Mucosa of rectum (tissue), 2 donors: Measurements from ENCODE around the gene ARHGEF40.
"Not testable (repeated sequence)": the region's sequence is repeated elsewhere in the genome, so short reads cannot be mapped to it uniquely, and the experiment has no call there.

Source experiments
- H3K27ac ChIP-seq, 2 donors: one replicate each; pipeline ENCODE4 v1.7.0; 2013; ENCODE audit warnings: inconsistent platforms in 2 of 2, low read depth in 2 of 2, low read length in 2 of 2
- H3K27me3 ChIP-seq, 2 donors: one replicate each; pipeline ENCODE4 v1.7.0; 2013; ENCODE audit warnings: low read length in 2 of 2; ENCODE audit not compliant: control insufficient read depth in 2 of 2, insufficient read depth in 2 of 2
- H3K36me3 ChIP-seq, 2 donors: one replicate each; pipeline ENCODE4 v1.7.0; 2013; ENCODE audit warnings: low read length in 2 of 2; ENCODE audit not compliant: control insufficient read depth in 2 of 2, insufficient read depth in 2 of 2
- H3K4me1 ChIP-seq, 2 donors: one replicate each; pipeline ENCODE4 v1.7.0; 2013; ENCODE audit warnings: low read length in 2 of 2, mild to moderate bottlenecking in 1 of 2; ENCODE audit not compliant: control insufficient read depth in 2 of 2, insufficient read depth in 2 of 2
- H3K4me3 ChIP-seq, 2 donors: one replicate each; pipeline ENCODE4 v1.7.0; 2013; ENCODE audit warnings: low read length in 2 of 2
- H3K9ac ChIP-seq, 2 donors: one replicate each; pipeline ENCODE4 v1.7.0; 2013; ENCODE audit warnings: low read length in 2 of 2, low read depth in 1 of 2, mild to moderate bottlenecking in 1 of 2
- H3K9me3 ChIP-seq, 2 donors: one replicate each; pipeline ENCODE4 v1.7.0; 2013; ENCODE audit warnings: low read length in 2 of 2; ENCODE audit not compliant: control insufficient read depth in 2 of 2
- donor health status: healthy.
- donor health status: Normal muscosa, but diverticular disease.

The ARHGEF40 gene

GRCh38 chr14:21040370-21040925 lies 29.7 kb upstream of the ARHGEF40 start:
- Histone ChIP-seq H3K27ac (no peak overlapping the region), H3K4me1 (peaks cover 25 to 34% of the 10 kb centered on the region in 2 donors), H3K4me3 (no peak overlapping the region), H3K9ac (no peak overlapping the region), H3K36me3 (no peaks in the 10 kb centered on the region), H3K27me3 (no peaks in the 10 kb centered on the region), H3K9me3 (no peaks in the 10 kb centered on the region)

GRCh38 chr14:21040941-21041340 lies 29.2 kb upstream of the ARHGEF40 start:
- not testable (repeated sequence) for H3K9ac ChIP-seq, H3K27ac ChIP-seq, H3K36me3 ChIP-seq, H3K9me3 ChIP-seq, H3K4me3 ChIP-seq, H3K27me3 ChIP-seq
- peaks cover 25 to 34% of the 10 kb centered on the region in 2 donors for H3K4me1 ChIP-seq

GRCh38 chr14:21041676-21042433 lies 28.2 kb upstream of the ARHGEF40 start, which contains the start of gene RNASE7:
Gene RNASE7 (plus strand): TSS chr14:21042362. CDS start chr14:21042993, 631 bp downstream.
- peaks cover 25 to 34% of the 10 kb centered on the region in 2 donors for H3K4me1 ChIP-seq

GRCh38 chr14:21042918-21043317 lies 27.2 kb upstream of the ARHGEF40 start:
- Histone ChIP-seq H3K27ac (peak overlapping the region in 1 of 2 donors; percentile 24), H3K9ac (no peak overlapping the region), H3K4me1 (peaks cover 25 to 34% of the 10 kb centered on the region in 2 donors), H3K27me3 (no peaks in the 10 kb centered on the region), H3K36me3 (no peaks in the 10 kb centered on the region), H3K4me3 (no peak overlapping the region), H3K9me3 (no peaks in the 10 kb centered on the region)

More at GRCh38 chr14:21041676-21042433, 28.2 kb upstream of the ARHGEF40 start, which contains the start of gene RNASE7:
- Histone ChIP-seq H3K27ac (peak within 1 kb of the TSS in 1 of 2 donors; percentile 24), H3K4me3 (no peak within 1 kb of the TSS), H3K27me3 (no peaks in the 10 kb centered on the region), H3K36me3 (no peaks in the 10 kb centered on the region), H3K9me3 (no peaks in the 10 kb centered on the region), H3K9ac (no peak within 1 kb of the TSS)

GRCh38 chr14:21043387-21043973 lies 26.6 kb upstream of the ARHGEF40 start:
- Histone ChIP-seq H3K4me1 (peaks cover 23 to 32% of the 10 kb centered on the region in 2 donors), H3K9ac (no peak overlapping the region), H3K9me3 (no peaks in the 10 kb centered on the region), H3K27me3 (no peaks in the 10 kb centered on the region), H3K4me3 (no peak overlapping the region), H3K36me3 (no peaks in the 10 kb centered on the region), H3K27ac (peak overlapping the region; percentile 24 to 30)

GRCh38 chr14:21043974-21044618 lies 26.0 kb upstream of the ARHGEF40 start:
- Histone ChIP-seq H3K9ac (peak overlapping the region in 1 of 2 donors; percentile 14), H3K4me1 (peaks cover 20 to 26% of the 10 kb centered on the region in 2 donors), H3K36me3 (no peaks in the 10 kb centered on the region), H3K9me3 (no peaks in the 10 kb centered on the region), H3K4me3 (no peak overlapping the region), H3K27me3 (no peaks in the 10 kb centered on the region), H3K27ac (peak overlapping the region; percentile 30 to 39)

- H3K27ac ChIP-seq = no peak overlapping the region
- no peak overlapping the region for H3K4me3 ChIP-seq
- H3K9ac ChIP-seq = no peak overlapping the region
- peaks cover 14 to 17% of the 10 kb centered on the region in 2 donors for H3K4me1 ChIP-seq
- H3K9me3 ChIP-seq = no peaks in the 10 kb centered on the region
- H3K36me3 ChIP-seq = no peaks in the 10 kb centered on the region
- H3K27me3 ChIP-seq = no peaks in the 10 kb centered on the region
These were observed 22.7 kb upstream of the ARHGEF40 start for GRCh38 chr14:21047378-21047781.

GRCh38 chr14:21048638-21049037 lies 21.5 kb upstream of the ARHGEF40 start:
- H3K36me3 ChIP-seq = no peaks in the 10 kb centered on the region
- no peak overlapping the region for H3K27ac ChIP-seq
- H3K4me3 ChIP-seq = no peak overlapping the region
- H3K9me3 ChIP-seq = no peaks in the 10 kb centered on the region
- no peak overlapping the region for H3K9ac ChIP-seq
- H3K27me3 ChIP-seq = no peaks in the 10 kb centered on the region
- peaks cover 5 to 9% of the 10 kb centered on the region in 2 donors for H3K4me1 ChIP-seq

GRCh38 chr14:21049271-21049673 lies 20.8 kb upstream of the ARHGEF40 start:
- Histone ChIP-seq H3K9me3 (no peaks in the 10 kb centered on the region), H3K4me1 (peaks cover 6 to 11% of the 10 kb centered on the region in 2 donors), H3K36me3 (no peaks in the 10 kb centered on the region), H3K9ac (no peak overlapping the region), H3K27ac (no peak overlapping the region), H3K27me3 (no peaks in the 10 kb centered on the region), H3K4me3 (no peak overlapping the region)

GRCh38 chr14:21050597-21050996 lies 19.5 kb upstream of the ARHGEF40 start:
- Histone ChIP-seq H3K36me3 (no peaks in the 10 kb centered on the region), H3K4me3 (no peak overlapping the region), H3K9ac (no peak overlapping the region), H3K27ac (no peak overlapping the region), H3K9me3 (no peaks in the 10 kb centered on the region), H3K4me1 (peaks cover 6 to 23% of the 10 kb centered on the region in 2 donors), H3K27me3 (no peaks in the 10 kb centered on the region)
